ENCODE data around the gene DAZAP1.

GRCh38 chr19:1366899-1367870 is 40.2 kb upstream of the DAZAP1 start:
- no peak for TF ChIP-seq CTCF (IDR thresholded peaks at IDR 0.05)
- TF ChIP-seq ZFX (IDR thresholded peaks at IDR 0.05; ENCODE audit: borderline replicate concordance), result no peak

All from 22Rv1 (cell line).